Stimulated activated CD4-positive, alpha-beta T cell treated with anti-CD3 and anti-CD28 coated beads, Interleukin-2, amount 100 ng/mL, for 4 hours (primary cell): Measurements from ENCODE around the gene MED13L.

Experiments used
- DNase-seq: peaks from one replicate; pipeline ENCODE4 v3.0.0-alpha.2; 2020; ENCODE audit warnings: low read depth

Gene MED13L

GRCh38 chr12:115972241-115972640 is 305.3 kb downstream of the MED13L start:
- no peak for DNase-seq

DNA sequence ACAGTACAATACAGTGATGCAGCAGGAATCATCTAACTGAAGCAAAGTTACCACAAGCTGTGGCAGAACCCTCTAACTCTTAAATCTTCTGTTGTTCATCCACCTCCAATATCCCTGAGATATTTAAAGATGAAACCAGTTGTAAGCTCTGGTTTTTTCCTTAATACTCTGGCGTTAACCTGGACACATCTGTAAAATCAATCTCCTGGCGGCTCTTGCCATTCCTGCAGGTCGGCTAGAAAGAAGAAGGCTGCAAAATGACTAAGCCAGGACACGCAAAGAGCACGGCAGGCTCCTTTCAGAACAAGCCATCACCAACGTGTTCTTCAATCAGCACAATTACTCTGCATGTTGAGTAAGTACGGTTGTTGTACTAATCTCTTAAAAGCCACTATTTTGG is 309.3 kb downstream of the MED13L start:
- DNase-seq = no peak

DNA sequence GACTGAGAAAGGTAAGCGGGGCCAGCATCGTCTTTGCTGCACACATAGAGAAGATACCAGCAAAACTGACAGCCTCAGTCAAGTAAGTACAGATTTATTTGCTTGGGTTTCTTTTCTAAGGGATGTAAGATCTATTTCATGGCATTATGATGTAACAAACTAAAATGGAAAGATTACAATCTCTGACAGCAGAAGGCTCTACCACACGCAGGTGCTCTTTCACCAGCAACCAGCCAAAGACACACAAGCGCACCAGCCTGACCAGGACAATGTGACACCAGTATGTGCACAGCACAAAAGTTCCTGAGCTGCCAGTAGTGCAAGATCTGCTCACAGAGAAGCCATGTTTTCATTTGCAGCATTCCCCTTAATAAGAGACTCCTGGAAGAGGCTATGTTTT is 311.1 kb downstream of the MED13L start:
- DNase-seq = no peak

DNA sequence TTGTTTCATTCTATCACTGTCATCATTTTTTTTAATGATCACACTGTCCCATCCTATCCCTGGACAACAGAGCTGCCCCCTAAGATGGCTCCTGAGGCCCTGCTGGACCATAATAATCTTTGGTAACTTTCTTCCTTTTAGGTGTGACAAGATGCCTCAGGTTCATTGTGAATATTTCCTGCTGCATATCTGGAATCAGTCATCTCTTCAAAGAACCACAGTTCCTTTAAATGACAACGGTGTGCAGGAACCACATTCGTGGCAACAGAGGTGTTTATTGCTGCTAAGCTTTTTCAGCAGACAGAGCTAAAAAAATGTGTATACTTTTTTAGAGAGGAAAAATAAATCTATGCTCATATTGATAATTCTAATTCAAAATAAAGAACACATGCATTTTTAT is 312.9 kb downstream of the MED13L start:
- no peak for DNase-seq

DNA sequence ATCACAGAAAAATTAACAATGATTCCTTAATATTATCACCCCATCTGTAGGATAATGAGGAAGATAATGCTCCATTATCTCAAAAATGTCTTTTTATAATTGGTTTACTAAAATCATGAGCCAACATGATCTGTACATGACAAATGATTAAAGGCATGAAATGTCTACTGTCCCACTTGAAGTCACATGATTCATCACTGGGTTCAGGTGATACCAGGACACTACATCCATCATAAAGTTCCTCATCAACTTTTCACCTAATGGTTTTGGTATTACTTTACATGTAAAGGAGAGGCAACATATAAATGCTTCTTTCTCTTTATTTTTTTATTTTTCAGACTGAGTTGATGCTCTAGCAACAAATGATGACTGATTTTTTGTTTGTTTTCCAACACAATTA is 313.3 kb downstream of the MED13L start:
- no peak for DNase-seq

DNA sequence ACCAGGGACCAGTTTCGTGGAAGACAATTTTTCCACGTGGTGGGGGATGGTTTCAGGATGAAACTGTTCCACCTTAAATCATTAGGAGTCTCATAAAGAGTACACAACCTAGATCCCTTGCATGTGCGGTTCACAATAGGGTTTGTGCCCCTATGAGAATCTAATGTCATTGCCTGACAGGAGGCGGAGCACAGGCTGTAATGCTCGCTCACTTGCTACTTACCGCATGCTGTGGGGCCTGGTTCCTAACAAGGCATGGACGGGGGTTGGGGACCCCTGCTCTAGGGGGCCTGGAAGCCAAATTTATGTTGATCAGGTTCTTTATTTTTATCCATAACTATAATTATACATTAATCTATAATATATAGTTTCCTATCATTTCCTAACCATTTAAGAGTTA is 315.3 kb downstream of the MED13L start:
- DNase-seq = no peak

DNA sequence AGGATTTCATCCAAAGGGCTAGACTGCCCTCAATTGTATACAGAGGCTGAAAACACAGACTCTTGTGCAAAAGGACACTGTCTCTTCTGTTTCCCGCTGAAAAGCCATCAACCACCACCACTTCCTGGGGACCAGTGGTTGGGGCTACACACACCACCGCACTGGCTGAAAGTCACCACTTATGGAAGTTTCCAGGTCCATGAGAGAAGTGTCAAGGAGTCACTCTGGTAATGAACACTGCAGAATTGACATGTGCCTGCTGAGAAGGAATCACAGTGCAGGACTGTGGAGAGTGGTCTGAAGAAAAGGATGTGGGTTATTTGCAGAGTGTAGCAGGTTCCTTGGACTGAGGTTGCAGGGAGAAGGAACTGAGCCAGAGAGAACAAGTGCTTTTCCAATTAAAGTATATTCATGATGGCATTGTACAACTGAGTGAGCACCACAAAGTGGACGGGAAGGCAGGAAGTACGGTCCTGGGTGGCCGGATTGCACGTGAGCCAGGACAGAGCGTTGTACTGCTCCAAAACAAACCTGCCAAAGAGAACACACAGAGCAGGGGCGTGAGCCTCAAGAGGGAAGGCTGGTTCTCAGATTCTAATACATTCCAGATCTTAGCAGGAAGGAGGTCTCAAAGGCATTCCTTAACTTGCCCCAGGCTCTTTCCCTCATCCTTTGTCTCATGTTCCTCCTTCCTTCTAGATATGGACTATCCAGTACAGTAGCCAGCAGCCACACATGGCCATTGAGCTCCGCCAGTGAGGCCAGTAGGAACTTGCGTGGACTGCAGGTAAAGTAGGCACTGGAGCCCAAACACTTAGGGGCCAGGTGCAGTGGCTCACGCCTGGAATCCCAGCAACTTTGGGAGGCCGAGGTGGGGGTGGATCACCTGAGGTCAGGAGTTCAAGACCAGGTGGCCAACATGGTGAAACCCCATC is 316.4 kb downstream of the MED13L start:
- no peak for DNase-seq

- DNase-seq = no peak
Observed at GRCh38 chr12:115957686-115958290, 319.7 kb downstream of the MED13L start.

DNA sequence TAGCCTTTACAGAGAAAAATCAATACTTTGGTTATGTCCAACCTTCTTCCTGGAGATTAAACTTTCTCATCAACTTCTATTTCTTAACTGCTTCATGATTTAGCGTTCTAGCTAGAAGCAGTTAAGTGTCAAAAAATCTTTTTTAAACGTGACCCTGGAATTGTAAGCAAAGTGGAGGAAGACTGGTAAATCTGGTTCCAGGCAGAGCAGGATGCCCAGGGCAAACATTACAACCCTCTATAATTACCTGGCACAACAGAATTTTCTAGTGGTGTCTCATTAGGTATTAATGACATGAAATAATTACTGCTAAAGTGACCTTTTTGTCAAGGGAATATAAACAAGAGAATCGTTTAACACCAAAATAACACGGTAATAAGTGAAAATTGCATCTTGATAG is 320.8 kb downstream of the MED13L start:
- DNase-seq = no peak

- DNase-seq = no peak
Observed at GRCh38 chr12:115956236-115956635, 321.3 kb downstream of the MED13L start.

- DNase-seq = no peak
Observed at GRCh38 chr12:115953450-115953849, 324.0 kb downstream of the MED13L start.

GRCh38 chr12:115953031-115953430 is 324.5 kb downstream of the MED13L start:
- DNase-seq = no peak

DNA sequence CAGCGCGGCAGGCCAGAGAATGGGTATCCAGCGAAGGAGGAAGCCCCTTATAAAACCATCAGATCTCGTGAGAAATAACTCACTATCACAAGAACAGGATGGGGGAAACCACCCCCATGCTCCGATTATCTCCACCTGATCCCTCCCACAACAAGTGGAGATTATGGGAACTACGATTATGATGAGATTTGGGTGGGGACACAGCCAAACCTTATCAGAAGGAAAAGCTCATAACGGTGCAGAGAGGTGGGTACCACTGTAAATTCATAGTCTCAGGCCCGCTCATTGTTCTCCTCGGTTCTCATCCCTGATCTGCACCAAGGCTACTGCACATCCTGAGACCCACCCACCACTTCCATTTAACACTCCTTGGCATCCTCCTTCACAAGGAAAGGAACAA is 326.5 kb downstream of the MED13L start:
- DNase-seq = no peak

- no peak for DNase-seq
Observed at GRCh38 chr12:115949675-115950074, 327.8 kb downstream of the MED13L start.

DNA sequence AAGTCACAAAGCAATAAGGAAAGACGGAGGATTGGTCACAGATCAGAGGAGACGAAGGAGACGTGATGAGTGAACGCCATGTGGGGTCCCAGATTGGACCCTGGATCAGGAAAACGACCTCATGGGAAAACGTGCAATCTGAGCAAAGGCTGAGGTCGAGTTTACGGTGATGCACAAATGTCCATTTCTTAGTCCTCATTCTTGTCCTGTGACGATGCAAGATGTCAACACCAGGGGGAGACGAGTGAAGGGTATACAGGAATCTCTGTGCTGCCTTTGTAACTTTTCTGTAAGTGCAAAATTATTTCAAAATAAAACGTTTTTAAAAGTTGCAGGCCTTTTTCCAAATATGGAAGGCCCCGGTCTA is 329.8 kb downstream of the MED13L start:
- DNase-seq = no peak

DNA sequence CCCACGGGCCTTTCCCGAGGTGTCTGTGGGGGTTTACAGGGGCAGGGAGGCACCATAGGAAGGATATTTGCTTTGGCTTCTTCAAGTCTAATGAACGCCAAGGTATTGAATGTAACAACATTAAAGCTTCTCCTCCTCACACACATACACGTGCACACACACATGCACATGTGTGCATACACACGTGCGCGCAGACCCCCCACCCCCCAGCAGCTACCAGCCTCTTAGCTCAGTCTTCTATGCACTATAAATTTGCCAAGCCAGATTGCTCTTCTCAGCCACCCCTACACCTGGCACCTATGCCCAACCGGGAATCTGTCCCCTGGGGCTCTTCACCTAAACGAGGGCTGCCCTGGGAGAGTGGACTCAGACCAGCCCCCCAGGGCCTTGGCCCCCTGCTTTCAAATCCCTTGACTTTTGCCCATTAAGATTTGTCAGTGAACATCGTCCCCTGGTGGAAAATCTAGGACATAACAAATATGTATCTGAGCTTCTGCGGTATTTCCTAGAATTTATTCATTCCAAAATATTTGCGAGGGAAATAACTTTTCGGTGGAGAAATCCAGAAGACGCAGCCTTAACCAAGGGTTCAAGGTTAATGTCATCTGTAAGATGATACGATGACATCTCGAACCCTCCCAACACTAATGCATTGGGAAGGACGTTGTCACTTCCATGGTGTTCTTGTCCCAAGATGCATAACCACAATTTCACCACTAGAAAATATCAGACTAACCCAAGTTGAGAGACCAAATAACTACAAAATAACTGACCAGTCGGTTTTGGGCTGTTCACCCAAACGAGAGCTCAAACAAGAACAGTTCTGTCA is 330.4 kb downstream of the MED13L start:
- DNase-seq = no peak

DNA sequence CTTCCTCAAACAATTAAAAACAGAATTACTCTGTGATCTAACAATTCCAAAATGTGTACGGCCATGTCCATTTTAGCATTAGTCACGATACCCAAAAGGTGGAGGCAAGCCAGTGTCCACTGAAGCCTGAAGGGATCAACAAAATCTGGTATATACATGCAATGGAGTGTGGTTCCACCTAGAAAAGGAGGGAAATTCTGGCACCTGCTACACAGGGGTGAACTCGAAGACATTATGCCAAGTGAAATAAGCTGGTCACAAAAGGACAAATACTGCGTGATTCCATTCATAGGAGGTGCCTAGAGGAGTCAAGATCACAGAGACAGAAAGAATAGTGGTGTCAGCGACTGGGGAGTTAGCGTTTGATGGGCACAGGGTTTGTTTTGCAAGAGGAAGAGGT is 331.4 kb downstream of the MED13L start:
- DNase-seq = no peak

DNA sequence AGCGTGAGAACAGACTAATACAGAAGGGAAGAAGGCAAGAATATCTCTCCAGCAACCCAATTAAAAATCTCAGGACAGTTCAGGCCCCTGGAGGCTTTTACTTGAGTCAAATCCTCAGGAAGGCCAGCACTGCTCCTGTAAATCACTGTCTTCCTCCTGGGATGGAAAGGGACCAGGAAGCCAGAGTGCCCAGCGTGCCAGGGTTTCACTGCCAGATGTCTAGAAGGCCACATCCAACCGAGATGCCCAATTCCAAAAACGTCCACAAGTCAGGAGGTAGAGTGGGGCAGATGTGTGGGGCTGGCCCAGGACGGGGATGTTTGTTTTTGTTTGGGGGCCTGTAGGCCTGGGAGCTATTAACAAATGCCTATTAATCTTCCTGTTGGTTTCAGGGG is 332.0 kb downstream of the MED13L start:
- DNase-seq = no peak

GRCh38 chr12:115944837-115945490 is 332.5 kb downstream of the MED13L start:
- DNase-seq = no peak

GRCh38 chr12:115944392-115944742 is 333.1 kb downstream of the MED13L start:
- no peak for DNase-seq

GRCh38 chr12:115943630-115944391 is 333.7 kb downstream of the MED13L start:
- DNase-seq = no peak

DNA sequence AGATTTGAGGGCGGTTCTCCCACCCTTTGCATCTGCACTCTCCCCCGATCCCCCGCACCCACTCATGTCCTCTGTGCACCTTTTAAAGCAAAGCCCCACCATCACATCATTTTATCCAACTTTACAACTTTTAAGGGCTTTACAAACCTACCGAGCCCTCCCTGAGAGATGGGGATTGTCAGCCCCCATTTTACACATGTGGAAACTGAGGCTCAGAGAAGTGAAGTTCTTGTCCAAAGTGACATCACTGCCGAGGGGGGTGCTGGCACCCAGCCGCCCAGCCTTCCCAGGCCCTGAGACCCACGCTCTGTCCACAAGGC is 334.2 kb downstream of the MED13L start:
- DNase-seq = no peak
